HPDE6-E6E7 (cell line): Measurements from ENCODE around the gene SLC12A8.

ENCODE experiments used
- DNase-seq: peaks from one replicate; pipeline ENCODE4 v3.0.0; 2011; ENCODE audit warnings: missing footprints; ENCODE audit errors: extremely low spot score

SLC12A8 gene

DNA sequence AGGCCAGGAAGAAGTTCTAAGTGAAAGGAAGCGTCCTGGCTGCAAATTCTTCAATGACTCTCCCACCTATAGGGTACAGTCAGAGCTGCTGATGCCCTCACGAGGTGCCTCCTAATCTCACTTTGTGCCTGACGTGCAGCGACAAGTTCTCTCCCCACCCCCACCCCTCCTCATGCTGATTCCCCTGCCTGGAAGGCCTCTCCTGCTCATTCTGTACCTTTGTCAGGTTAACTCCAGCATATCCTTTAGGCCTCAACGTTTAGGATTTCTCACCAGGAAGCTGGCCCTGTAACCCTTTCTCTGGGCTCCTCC, 25.0 kb downstream of the SLC12A8 start:
- DNase-seq, result no peak

DNA sequence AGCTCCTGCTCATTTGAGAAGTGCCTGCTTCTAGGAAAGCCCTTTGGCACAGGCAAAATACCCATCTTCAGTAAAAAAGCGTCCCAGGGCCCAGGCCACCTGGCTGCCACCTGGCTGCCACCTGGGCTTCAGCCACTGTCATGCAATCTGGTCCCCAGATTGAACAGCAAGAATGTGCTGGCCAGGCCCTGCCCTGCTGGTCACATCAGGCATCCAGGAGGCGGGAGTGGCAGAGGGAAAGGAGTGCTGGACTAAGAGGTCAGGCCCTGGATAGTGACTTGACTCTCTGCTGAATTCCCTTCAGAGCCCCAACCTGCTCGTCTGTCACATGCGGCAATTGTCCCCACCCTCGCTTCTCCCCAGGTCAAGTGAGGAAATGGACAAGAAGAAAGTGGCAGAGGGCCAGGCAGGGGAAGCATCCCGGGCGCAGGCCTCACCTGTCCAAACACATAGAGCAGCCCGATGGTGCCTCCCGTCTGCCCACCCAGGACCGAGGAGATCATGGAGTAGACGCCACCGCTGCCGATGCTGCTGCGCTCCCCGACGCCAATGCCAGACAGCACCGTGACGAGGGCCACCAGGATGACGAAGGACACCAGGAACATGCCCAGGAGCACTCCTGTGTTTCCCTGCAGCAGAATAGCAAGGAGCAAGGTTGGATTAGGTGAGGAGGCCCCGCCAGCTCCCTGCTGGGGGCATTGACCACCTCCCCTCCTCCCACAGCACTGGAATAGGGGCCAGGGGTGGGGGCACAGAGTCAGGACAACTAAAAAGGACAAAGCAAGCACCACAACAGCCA, 25.5 kb downstream of the SLC12A8 start:
- DNase-seq, result no peak

DNA sequence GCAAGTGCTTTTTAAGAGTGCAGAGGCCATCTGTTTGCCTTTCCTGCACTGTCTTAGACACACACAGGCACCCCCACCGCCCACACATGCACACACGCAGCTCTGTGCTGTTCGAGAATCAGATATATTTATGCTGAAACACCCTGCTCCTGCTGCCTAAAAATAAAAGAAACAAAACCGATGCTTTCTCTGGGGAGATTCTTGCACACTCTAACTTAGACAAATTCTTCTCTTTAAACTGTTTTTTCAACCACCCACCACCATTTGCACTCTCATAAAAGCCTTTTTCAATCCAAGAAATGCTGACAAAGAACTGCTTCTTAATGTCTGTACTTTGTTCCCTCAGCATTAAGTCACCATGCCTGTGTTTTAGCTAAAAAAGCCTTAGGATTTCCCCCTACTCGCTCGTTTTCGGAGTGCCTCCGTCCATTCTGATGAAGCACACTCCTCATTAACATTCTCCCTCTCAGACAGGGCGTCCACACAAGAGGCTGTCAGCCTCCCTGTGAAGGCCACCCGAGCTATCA, 26.2 kb downstream of the SLC12A8 start:
- DNase-seq, result no peak

DNA sequence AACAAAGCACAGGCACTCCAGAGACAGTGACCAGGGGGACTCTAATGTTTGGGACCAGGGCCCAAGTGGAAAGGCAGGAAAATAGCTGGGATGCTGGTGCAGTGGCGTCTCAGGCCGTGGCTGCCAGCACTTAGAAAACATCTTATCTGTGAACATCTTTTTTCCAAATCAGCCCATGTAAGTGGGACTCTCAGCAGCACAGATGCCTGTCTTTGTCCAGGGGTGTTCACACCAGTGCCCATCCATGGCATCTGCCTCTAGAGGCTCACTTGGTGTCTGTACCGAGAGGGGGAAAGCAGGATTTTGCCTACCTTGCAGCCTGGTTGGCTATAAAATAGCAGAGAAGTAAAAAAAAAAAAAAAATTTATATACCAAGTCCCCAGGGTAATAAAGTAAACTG, 26.7 kb downstream of the SLC12A8 start:
- no peak for DNase-seq

DNA sequence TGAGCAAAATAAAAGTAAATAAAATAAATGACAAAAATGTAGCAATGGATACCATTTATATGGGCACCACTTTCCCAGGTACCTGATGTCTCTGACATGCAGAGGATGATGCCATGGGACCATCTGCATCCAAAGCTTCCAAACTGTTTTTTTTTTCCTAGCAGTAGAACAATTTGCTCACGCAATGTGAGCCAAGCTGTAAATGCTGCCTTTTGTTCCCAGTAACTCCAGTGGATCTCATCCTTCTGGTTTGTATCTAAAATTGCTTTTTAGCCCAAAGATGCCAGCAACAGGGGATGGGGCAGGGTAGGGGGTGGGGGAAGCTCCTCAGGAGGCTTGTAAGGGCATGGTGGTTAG, 32.7 kb downstream of the SLC12A8 start:
- DNase-seq, result no peak

DNA sequence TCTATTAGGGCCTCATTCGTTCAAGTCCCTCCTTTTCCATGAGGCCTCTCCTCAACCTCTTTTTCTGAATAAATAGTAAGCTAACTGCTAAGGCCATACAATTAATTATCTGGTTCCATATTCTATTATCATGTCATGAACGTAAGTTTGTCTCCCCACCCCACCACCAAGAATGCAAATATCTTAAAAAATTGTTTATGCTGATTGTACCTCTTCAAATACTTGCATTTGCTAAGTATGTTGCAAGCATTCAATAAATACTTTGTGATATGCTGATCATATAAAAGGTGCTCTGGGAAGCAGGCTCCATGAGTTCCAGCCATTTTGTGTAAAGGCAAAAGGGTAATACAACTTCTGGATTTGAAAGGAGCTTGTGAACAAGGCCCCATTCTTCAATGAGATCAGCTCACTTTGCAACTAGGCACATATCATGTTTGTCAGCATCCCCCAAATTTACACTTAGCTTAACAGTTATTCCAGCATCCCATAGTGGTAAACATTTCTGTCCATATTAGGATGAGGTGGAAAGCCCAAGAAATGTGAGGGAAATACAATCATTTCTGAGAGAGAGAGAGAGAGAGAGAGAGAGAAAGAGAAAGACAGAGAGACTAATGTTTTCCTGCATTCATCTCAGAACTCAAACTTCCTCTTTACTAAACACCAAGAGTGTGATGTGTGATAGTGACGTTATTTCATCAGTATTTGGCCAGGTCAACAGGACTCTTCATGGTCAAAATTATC, 33.2 kb downstream of the SLC12A8 start:
- no peak for DNase-seq

DNA sequence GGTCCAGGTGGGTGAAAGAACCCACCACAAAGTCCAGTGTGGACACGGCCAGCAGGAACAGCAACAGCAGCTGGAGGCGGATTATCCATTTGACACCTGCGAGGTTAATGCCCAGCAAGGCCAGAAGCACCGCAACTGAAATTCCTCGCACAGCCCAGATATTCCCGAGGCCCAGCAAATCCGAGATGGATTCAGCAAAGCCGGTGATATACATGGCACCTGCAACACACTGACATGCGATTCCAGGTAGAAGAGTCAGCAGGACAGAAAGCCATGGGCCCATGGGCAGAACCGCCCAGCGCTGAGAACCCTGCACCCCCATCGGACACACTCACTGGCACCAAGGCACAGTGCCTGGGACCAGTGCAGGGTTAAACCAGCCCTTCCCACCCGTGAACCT, 34.8 kb downstream of the SLC12A8 start:
- no peak for DNase-seq

DNA sequence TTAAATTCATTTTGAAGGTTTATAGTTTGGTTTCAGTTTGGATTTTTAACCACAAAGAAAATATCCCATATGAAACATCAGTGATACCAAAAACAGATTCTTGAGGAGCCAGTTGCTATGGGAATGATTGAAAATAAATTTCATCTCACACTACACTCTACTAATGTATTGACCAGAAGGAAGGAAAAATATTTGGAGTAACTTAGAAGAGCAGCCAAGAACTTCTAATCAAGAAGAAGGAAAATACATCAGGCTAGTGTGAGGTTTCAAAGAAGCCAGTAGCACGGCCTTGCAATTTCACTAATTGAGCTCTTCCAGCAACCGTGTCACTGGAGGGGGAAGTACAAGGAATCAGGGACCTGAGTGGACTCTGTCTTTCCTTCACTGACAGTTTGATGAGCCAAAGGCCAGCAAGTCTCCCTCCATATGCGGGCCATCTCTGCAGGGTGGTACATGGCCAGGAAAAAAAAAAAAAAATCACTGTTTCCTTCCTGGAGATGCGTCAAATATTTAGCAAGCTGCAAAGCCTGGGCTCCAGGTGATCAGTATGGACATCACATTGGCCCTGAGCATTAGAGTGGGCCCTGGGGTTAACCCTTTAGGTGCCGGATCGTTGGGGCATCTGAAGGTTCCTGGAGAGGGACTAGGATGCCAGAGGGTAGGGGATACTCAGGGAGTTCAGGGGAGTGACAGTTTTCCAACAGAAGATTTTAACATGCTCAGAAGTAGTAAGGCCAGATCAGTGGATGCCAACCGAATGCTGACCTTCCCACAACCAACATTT, 37.1 kb downstream of the SLC12A8 start:
- no peak for DNase-seq

DNA sequence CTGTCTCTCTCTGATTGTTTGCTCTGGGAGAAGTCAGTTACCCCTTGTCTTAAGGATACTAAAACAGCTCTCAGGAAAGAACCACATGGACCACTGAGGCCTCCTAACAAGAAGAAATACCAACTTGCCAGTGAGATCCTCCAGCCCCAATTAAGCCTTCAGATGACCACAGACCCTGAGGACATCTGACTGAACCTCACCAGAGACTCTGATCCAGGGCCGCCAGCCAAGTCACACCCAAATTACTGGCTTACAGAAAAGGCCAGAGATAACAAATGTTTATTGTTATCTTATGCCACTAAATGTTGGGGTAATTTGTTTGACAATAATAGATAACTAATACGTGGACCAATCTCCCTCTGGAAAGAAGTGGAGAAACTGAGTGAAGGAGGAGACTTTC, 40.2 kb downstream of the SLC12A8 start:
- no peak for DNase-seq

DNA sequence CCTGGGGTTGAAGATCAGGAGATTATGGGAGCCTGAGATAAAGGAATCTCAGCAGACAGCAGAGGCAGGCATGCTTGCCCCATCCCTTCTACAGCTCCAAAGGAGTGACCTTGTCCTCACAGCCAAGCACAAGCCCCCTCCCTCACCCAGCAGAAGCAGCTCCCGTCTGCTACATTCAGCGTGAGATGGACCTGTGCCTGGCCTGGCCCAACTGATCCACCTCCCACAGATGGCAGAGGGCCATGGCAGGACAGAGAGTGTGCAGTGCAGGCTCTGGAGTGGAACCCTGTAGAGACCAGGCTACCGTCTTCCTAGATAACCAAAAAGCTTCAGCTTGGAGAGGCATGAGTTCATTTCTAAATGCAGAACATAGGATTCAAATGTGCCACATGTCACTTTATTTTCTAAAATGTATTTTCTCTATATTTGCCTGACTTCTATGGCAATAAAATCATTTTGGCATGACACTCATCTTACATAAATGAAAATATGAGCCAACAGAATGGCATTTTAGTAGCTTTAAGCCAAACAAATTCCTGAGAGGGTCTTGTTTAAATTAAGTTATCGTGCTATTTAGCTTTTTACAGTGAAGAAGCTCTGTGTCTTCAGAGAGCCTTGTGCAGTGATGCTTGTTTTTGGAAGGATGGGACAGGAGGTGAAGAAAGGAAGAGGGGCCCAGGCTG, 43.7 kb downstream of the SLC12A8 start:
- no peak for DNase-seq

DNA sequence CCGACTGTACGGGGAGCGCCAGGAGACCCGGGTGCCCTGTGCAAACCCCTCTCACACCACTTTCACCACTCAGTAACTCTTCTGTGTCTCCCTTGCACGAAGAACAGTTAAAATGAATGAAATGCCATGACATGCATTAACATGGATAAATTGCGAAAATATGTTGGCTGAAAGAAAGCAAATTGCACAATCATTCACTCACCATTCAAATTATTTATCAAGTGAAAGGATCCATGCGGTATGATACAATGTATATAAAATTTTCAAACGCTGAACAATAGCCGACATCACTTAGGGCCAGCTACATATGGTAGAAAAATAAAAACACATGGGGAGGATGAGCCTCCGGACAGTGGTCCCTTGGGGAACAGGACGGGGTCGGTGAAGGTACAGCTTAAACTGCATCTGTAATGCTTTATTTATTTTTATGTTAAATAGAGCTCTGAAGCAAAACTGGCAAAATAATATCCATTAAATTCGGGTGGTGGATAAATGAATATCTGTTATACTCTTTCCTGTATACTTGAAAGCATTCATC, 45.9 kb downstream of the SLC12A8 start:
- no peak for DNase-seq

DNA sequence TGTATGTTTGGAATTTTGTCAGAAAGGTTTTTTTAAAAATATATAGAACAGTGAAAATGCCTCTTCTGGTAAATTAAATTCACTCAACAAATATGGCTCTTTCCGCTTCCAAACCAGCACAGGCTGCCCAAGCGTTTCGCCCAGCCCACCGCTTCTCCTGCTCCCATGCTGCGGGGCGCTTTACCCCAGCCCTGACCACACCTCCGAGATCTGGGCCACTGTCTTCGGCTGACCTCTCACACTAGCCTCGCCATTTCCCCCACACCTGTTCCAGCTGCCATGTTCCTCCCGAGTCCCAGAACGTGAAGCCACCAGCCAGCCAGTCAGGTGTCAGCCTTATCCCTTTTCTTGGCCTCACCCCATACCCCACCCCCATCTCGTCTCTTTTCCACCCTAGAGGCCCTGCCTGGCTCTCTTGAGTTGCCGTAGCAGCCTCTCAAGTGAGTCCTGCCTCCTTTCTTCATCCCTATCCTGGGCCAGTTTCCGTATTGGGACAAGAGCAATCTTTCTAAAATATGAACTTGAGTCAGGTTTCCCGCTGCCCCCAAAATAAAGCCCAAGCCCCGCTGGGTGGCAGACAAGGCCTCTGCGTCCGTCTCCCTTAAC, 46.5 kb downstream of the SLC12A8 start:
- no peak for DNase-seq

DNA sequence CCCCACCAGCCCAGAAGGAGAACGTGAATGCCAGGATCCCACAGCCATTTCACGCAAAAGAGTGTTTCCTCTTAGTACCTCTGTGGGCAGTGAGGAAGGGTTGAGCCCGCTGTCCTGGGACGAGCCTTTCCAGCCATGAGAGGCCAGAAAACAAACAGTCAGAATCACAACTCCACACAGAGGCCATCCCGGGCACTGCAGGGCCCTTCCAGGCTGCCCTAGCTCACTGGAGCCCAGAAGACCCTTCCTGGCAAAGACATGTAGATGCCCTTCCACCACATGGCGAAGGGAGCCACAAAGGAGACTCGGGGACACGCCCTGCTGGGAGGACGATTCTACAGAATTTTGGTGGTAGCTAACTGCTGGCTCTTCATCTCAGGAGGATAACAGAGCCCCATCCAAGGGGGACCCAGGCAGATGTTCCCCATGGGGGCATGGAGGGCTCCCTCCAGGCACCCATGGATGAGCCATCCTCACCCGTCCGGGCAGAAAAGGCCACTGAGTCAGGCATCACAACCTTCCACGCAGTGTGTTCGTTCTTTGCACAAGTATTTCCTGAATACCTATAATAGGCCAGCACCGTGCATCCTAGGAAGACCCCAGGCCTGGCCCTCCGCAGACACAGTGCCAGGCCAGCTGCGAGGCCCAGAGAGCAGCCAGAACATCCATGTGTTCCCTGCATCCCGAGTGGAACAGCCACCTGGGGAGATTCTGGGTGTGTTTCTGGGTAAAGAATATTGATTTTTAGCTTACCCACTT, 47.2 kb downstream of the SLC12A8 start:
- no peak for DNase-seq

DNA sequence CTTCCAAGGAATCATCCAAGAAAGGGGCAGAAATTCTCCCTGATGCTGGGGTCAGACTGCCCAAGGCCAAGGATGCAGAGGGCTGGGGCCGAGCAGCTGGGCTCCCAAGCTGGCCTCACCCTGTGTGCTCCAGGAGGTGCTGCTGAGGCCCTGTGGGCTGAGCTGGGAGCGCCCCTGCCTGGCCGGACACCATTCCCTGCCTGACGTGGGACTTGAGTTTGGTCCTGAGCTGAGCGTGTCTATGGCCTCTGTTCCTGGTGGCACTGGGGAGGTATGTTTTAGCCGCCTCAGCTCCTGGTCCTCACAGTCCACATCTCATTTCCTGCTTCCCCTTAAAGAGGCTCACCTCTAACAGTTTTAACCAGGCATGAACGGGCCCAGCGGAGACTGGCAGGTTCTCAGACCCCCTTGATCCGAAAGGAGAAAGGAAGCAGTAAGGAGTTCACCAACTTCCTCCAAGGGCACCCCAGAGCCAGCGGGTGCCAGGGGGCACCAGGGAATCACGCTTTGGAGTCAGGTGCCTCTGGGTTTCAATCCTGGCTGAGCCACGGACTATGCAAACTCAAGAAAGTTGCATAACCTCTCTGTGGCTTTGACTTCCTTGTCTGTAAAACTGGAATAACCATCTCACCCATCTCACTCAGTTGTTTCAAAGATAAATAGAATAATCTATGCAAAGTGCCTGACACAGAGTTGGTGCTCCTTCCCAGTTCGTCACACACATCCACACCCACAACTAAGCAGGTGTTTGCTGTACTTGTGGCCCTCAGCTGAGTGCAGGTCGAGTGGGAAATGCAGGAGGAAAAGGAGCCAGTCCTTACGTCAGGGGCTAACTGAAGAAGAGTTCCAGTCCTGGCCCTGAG, 48.6 kb downstream of the SLC12A8 start:
- no peak for DNase-seq

DNA sequence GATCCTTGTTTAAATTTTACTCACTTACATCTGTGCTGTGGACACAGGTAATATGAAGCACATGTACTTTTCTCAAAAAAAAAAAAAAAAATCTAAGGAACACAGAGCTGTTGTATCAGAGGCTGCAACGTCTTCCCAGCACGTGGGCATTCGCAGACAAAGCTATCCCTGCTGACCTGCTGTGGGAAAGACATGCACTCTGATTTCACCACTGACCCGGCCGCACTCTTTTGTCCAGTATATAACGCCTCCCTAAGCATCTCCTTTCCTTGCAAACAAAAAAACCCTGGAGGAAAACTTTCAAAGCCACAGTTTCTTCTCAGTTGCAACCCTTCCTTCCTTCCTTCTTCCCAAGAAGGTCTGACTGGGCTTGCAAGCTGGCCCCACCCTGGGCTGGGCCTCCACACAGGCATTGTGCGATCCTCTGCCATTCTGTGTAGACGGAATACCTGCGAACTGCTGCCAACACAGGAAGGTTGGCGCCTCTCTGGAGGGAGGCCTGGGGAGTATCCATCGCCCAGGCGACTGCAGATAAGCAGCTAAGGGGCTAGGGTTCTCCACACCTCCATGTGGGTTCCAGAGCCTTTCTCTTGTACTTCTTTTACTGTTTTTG, 50.8 kb downstream of the SLC12A8 start:
- DNase-seq, result no peak

DNA sequence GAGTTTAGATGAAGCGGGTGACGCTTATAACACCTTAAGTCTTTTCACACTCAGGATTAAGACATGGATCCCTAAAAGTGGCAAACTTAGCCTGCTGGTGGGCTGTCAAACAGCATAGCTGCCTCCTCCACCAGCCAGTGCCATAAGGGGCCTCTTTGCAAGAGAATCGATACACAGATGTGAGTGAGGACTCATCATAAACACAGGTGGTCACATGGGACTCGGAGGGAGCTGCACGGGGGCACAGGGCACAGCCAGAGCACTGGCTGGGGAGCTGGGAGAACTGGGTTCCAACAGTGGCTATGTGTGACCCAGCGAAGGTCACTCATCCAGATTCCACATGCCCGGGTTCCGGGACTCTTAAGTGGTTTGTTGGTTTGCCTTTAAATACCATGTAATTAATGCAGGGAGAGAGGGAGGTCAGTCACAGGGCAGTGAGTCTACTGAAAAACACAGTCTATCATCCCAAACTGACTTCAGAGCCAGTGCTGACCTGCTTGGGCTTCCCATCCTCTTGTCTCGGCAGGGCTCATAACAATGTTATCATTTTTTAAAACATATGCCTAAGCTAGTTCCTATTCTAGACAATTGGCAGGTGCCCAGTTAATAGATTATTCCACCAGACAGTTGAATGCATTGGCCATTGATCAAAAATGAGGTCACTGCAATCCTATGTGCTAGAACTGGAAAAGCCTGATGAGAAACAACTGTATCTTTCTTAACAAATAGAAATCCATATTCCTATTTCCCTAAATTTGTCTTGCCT, 51.8 kb downstream of the SLC12A8 start:
- DNase-seq, result no peak

DNA sequence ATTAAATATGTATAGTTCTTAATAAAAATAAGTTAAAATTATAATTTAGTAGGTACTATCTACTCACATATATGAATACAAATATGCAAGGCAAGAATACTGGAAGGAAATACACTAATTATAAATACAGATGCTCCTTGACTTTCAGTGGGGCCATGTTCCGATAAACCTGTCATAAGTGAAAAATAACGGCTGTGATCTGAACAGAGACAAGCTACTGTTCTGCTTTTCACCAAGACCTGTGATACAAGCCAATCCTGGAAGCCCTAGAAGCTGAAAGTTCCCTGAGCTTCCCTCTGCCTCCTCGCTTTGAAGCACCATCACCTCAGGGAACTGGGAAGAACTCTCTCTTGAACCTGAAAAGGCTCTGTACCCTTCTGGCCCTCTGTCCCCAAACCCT, 55.4 kb downstream of the SLC12A8 start:
- DNase-seq, result no peak

DNA sequence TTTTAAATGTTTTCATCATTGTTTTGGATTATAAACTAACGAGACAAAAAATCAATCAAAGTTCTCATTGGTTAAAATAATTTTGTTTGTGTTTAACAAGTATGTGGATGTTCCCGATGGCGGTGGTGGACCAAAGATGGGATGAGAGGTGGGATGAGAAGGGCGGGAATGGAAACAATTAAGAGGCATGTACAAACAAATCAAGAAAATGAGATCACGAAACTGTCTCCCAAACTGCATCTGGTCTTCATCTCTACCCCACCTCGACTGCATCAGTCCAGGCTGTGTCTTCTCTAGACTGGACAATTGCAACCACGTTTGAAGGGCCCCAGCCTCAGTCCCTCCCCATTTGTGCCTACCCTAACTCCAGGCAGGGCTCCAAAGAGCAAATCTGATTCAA, 56.1 kb downstream of the SLC12A8 start:
- DNase-seq, result no peak
